HUES6 (cell line): ENCODE results near the gene ARGFX.
"Not testable (repeated sequence)": the region's sequence is repeated elsewhere in the genome, so short reads cannot be mapped to it uniquely, and the experiment has no call there.

ENCODE experiments used
- H3K27ac ChIP-seq: 2 replicates; pipeline ENCODE4 v1.7.0; 2013; ENCODE audit warnings: low read depth, mild to moderate bottlenecking, low read length, inconsistent platforms
- H3K27me3 ChIP-seq: 2 replicates; pipeline ENCODE4 v1.6.1; 2013; ENCODE audit warnings: low read length; ENCODE audit not compliant: control insufficient read depth, insufficient read depth
- H3K36me3 ChIP-seq: 2 replicates; pipeline ENCODE4 v1.6.1; 2013; ENCODE audit warnings: low read length; ENCODE audit not compliant: control insufficient read depth, insufficient read depth
- H3K4me1 ChIP-seq: 2 replicates; pipeline ENCODE4 v1.6.1; 2013; ENCODE audit warnings: low read length; ENCODE audit not compliant: control insufficient read depth, insufficient read depth
- H3K4me3 ChIP-seq: 2 replicates; pipeline ENCODE4 v1.5.1; 2013; ENCODE audit warnings: low read depth, low read length
- H3K9ac ChIP-seq: one replicate; pipeline ENCODE4 v1.6.1; 2013; ENCODE audit warnings: mild to moderate bottlenecking, low read length
- H3K9me3 ChIP-seq: 2 replicates; pipeline ENCODE4 v1.6.1; 2013; ENCODE audit warnings: low read depth, low read length; ENCODE audit not compliant: control insufficient read depth, insufficient read depth

Gene ARGFX

DNA sequence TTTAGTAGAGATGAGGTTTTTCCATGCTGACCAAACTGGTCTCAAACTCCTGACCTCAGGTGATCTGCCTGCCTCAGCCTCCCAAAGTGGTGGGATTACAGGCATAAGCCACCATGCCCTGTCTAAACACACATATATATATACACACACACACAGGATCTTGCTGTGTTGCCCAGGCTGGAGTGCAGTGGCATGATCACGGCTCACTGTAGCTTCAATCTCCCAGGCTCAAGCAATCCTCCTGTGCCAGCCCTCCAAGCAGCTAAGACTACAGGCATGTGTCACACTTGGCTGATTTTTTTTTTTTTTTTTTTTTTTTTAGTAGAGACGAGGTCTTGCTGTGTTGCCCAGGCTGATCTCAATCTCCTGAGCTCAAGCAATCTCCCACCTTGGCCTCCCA lies 32.2 kb downstream of the ARGFX start:
- H3K9ac ChIP-seq, H3K9me3 ChIP-seq, H3K4me3 ChIP-seq, H3K36me3 ChIP-seq, H3K27ac ChIP-seq, H3K27me3 ChIP-seq: not testable (repeated sequence)
- H3K4me1 ChIP-seq, result peaks cover 18% of the 10 kb centered on the region

DNA sequence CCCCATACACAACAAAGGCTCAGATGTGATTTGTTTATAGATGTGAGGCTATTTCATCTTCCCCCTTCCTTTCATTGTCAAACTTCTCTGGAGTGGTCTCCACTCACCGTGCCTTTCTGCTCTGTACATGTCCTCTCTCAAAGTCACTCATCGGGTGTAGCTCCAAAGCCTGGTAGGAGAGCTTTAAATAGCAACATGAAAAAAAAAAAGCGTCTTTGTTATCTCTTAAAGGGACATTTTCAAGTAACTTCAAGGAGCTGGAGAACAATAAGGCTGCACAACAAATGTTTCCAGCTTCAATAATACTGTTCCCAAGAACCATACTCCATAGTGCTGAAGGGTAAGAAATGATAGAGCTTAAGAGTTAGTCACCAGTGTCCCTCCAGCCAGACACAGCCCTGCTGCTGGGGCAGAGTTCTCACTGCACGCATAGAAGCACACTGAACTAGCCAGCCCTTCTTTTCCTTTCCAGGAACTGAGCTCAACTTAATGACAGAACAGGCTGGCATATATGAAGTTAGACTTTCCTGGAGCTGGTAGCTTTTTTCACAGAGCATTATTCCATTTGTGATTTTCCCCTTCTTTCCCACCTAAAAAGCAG lies 33.6 kb downstream of the ARGFX start:
- H3K27ac ChIP-seq, result no peak overlapping the region
- H3K9ac ChIP-seq, result no peak overlapping the region
- H3K9me3 ChIP-seq, result no peaks in the 10 kb centered on the region
- H3K4me3 ChIP-seq, result no peak overlapping the region
- no peaks in the 10 kb centered on the region for H3K27me3 ChIP-seq
- H3K36me3 ChIP-seq, result no peaks in the 10 kb centered on the region
- H3K4me1 ChIP-seq, result peaks cover 18% of the 10 kb centered on the region

DNA sequence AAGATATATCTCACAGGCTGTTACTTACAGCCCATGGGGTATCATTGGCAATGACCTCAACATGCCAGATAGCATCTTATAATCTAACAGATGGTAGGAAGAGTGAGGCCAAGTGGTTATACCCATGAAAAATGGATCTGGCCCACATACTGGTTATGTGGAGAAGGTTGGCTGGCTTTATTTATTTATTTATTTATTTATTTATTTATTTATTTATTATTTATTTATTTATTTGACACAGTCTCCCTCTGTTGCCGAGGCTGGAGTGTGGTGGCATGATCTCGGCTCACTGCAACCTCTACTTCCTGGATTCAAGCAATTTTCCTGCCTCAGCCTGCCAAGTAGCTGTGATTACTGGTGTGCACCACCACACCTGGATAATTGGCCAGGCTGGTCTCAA lies 37.0 kb downstream of the ARGFX start:
- Histone ChIP-seq H3K9me3 (no peaks in the 10 kb centered on the region), H3K27ac (no peak overlapping the region), H3K4me3 (no peak overlapping the region), H3K36me3 (no peaks in the 10 kb centered on the region), H3K27me3 (no peaks in the 10 kb centered on the region), H3K4me1 (peaks cover 18% of the 10 kb centered on the region), H3K9ac (no peak overlapping the region)

DNA sequence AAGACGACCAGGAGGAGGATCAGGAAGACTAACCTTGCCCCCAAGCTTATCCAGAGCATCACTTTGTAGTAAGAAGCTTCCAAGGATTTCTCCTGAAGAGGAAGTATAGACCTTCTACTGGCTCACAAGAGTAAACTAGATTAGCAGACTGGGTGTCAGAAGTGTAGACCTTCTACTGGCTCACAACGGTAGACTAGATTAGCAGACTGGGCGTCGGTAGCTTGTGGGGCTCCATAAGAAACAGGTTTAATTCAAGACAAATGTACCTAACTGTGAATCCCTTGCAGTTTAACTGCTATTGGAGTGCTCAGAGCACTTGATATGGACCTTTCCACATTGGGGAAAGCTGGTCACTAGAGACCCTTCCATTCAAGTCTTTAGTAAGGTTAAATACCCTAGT lies 38.4 kb downstream of the ARGFX start:
- Histone ChIP-seq H3K4me1 (peaks cover 16% of the 10 kb centered on the region), H3K4me3 (no peak overlapping the region), H3K27me3 (no peaks in the 10 kb centered on the region), H3K9me3 (no peaks in the 10 kb centered on the region), H3K27ac (no peak overlapping the region), H3K9ac (no peak overlapping the region), H3K36me3 (no peaks in the 10 kb centered on the region)
